GM12873 (cell line): ENCODE data around the gene SKI.

ENCODE experiments used
- TF ChIP-seq, protein P1 (sequence below): IDR thresholded peaks from 2 replicates; pipeline ENCODE4 v1.5.1; 2012; ENCODE audit warnings: low read depth, mild to moderate bottlenecking, moderate library complexity, low read length, control low read depth; ENCODE audit not compliant: insufficient read depth; ENCODE audit errors: missing control alignments

Gene SKI

DNA sequence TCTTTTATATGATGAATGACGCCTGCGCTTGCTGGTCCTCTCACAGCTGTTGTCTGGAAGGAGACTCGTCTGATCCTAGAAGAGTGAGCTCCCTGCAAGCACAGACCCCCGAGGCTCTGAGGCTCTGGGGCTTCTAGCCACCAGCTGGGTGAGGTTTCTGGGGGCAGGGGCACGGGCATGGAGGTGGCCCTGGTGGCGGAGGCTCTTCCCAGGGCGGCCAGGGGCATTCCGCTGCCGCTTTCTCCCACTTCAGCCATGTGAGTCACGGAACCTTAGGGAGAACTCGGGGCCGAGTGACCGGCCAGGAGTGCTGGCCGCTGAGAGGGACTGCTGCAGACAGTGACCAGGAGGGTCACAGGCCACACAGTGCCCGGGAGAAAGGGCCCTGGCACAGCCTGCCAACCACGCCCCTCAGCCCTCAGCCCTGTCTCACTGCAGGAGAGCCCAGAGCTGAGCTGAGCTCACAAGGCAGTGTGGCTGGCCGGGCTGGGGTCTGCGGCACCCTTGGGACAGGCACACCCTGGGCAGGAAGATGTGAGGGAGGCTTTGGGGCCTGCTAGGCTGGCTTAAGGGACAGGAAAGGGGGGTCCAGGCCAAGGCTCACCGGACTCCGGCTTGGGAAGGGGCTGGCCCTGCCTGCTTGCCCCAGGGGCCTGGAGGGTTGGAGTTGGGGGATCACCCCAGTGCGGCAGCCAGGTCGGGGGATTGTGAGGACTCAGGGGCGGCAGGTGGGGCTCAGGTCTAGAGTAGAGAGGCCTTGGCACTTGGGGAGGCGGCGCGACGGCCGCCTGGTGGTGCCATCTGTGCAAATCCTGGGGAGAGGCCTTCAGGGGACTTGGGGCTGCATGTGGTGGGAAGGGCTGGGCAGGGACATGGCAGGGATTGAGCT, 127.5 kb downstream of the SKI start:
- TF ChIP-seq, protein P1, sequence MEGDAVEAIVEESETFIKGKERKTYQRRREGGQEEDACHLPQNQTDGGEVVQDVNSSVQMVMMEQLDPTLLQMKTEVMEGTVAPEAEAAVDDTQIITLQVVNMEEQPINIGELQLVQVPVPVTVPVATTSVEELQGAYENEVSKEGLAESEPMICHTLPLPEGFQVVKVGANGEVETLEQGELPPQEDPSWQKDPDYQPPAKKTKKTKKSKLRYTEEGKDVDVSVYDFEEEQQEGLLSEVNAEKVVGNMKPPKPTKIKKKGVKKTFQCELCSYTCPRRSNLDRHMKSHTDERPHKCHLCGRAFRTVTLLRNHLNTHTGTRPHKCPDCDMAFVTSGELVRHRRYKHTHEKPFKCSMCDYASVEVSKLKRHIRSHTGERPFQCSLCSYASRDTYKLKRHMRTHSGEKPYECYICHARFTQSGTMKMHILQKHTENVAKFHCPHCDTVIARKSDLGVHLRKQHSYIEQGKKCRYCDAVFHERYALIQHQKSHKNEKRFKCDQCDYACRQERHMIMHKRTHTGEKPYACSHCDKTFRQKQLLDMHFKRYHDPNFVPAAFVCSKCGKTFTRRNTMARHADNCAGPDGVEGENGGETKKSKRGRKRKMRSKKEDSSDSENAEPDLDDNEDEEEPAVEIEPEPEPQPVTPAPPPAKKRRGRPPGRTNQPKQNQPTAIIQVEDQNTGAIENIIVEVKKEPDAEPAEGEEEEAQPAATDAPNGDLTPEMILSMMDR = no peak

DNA sequence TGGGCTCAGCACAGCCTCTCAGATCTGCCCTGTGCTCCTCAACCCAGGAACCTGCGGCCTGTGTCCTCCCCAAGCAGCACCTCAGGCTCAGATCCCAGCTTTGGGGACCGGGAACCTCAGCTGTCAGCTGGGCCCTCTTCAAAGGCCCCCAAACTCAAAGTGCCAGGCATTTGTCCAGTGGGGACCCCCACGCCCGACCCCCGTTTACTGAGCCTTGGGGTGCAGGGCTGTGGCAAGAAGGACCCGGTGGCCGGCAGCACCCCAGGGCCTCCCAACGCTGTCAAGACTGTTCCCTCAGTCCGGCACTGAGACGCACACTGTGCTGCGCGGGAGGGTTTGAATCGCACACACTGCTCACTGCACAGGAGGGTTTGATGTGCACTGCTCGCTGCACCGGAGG, 128.3 kb downstream of the SKI start:
- TF ChIP-seq, protein P1 = no peak

DNA sequence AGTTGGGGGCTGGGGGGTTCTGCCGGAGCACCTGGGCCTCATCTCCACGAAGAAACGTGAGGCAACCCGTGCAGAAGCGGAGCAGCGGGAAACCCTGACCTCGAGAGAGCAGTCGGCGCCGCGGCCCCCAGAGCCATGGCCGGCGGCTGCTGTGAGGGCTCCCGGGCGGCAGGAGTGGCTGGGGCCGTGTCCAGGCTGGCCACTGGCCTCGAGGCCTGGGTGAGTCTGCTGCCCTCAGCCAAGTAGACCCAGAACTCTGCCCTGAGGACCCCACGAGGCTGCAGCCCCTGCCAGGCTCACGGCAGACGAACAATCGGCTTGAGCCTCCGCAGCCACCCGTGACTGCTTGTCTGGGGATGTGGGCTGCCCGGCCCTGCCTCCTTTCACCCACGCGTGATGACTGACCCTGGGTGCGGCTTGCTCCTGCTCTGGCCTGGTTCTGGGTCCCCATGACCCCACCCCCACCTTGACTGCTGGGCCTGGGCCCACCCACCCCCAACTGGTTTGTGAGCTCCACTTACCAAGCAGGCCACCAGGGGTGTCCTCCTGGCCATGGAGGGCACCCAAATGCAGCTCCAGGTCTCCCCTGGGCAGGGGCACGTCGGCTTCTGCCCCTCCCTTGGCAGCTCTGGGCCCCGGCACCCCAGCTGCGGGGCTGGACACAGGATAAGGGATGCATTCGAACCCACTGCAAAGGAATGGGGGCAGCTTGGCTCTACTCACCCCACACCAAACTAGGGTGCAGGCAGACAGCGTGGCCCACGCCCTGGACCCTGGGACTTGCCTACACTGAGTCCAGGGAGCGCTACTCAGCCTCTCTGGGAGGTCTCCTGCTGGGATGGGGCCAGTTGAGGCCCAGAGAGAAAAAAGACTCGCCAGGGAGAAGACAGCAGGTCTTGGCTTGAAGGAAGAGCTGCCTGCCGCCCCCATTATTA, 129.1 kb downstream of the SKI start:
- TF ChIP-seq, protein P1 = no peak

DNA sequence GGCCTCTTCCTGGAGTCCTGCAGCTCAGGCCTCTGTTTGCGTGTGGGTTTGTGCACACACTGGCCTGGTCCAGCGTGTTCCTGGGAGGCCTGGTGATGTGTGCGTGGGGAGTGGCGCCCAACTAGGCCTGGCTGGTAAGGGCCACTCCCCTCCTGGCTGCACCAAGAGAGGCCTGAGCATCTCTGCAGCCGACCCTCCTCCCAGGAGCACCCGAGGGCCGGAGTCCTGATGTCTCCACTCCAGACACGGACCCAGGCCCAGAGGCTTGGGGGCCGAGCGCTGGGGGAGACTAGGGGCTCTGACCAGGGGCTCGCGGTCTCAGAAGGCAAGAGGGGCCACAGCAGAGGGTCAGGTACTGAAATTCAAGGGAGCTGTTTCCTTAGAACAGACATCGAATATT, 130.0 kb downstream of the SKI start:
- TF ChIP-seq, protein P1 = no peak

DNA sequence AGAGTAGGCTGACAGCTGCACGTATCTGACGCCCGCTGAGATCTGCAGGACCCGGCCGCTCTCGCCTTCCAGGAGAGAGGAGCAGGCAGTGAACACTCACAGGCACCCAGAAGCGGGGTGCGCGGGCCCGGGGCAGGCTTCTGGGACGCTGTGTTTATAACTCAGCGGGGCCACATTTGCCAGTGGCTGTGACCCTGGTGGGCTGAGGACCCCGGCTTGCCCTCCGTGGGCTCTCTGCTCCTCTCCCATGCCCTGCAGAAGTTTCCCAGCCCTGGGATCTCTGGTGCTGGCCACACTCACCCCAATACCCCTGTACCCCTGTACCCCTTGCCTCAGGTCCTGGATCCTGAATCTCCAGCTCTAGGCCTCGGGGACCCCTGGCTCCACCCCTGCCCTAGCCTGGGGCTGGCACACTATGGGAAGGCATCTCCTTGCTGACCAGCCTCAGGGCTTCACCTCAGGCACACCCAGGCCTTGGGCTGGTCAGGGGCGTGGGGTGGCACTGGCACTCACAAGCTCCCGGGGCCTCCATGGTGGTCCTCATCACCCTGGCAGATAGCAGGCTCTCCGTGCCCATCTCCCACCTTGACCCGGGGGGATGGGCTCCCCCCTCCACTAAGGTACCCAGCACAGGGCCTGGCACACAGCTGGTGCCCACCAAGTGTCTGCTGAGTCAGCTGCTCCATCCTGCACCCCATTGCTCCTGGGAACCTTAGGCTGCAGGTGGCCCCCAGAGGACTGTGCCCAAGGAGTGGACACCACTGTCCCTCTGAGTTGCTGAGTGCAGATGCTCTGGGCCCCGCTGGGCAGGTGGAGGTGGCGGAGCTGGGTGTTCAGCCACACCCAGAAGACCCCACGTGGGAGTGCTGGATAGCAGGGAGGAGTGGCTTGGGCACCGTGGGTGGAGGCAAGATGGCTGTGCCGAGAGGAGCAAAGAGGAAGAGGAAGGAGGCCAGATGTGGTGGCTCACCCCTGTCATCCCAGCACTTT, 130.8 kb downstream of the SKI start:
- TF ChIP-seq, protein P1 = no peak
